Heart right ventricle (tissue), 16 donors: ENCODE data around the gene ESYT3. TPM values are rescaled to one million over a fixed set of nuclear protein-coding genes. Genes with fewer than 3 reads are reported as not detected.
"Not testable (repeated sequence)": the region's sequence is repeated elsewhere in the genome, so short reads cannot be mapped to it uniquely, and the experiment has no call there.

Experiments used
- ATAC-seq, 8 donors: fragments of 200-7000 bp; cut with Tn5 transposase; one replicate each; pipeline ENCODE4 v1.9.1; 2020; ENCODE audit warnings: mild to moderate bottlenecking in 8 of 8, moderate library complexity in 8 of 8, moderate number of reproducible peaks in 1 of 8
- DNase-seq, 2 donors: peaks; one replicate each; pipeline ENCODE4 v3.0.0-alpha.2; 2020
- H3K27ac ChIP-seq, 10 donors: fragments of 200-600 bp; sonication (generic) in 2 of 10; one replicate each; pipeline versions ENCODE4 v1.5.0 to v1.8.0; 2020 to 2022; ENCODE audit warnings: mild to moderate bottlenecking in 3 of 10
- H3K27me3 ChIP-seq, 7 donors: fragments of 200-600 bp; one replicate each; pipeline ENCODE4 v1.8.0; 2021 to 2022; ENCODE audit warnings: mild to moderate bottlenecking in 2 of 7
- H3K36me3 ChIP-seq, 9 donors: fragments of 200-600 bp; sonication (generic) in 1 of 9; one replicate each; pipeline versions ENCODE4 v1.5.0 to v1.8.0; 2020 to 2022; ENCODE audit warnings: mild to moderate bottlenecking in 2 of 9
- H3K4me1 ChIP-seq, 9 donors: fragments of 200-600 bp; sonication (generic) in 1 of 9; one replicate each; pipeline versions ENCODE4 v1.5.0 to v1.8.0; 2020 to 2022; ENCODE audit warnings: mild to moderate bottlenecking in 4 of 9
- H3K4me3 ChIP-seq, 10 donors: fragments of 200-600 bp; sonication (generic) in 2 of 10; one replicate each; pipeline versions ENCODE4 v1.5.0 to v1.8.0; 2020 to 2022; ENCODE audit warnings: mild to moderate bottlenecking in 7 of 10, moderate library complexity in 2 of 10
- H3K9me3 ChIP-seq, 11 donors: fragments of 200-600 bp in 10 of 11; sonication (generic) in 2 of 11; one replicate each; pipeline versions ENCODE4 v1.5.0 to v1.8.0; 2013 to 2022; ENCODE audit warnings: mild to moderate bottlenecking in 2 of 11, control low read depth in 1 of 11, moderate library complexity in 1 of 11
- WGBS, 2 donors: extraction: QIAGEN DNeasy Blood & Tissue Kit; methylation state at CpG; one replicate each; pipeline ENCODE4 v1.1.7; 2013; ENCODE audit warnings: inconsistent platforms in 1 of 2; 5-methylcytosine and 5-hydroxymethylcytosine counted together
- intact Hi-C, 10 donors: fragments of 100-400 bp; cut with DNase I; formaldehyde crosslinking; loops; one replicate each; pipeline versions ENCODE4 v1.11.1 to v1.14.2; 2022
- polyA plus RNA-seq, 2 donors: library from polyadenylated mRNA; stranded (reverse); fragments of 200-250 nt; gene quantifications; one replicate each; pipeline ENCODE4 v1.2.3, GENCODE V29; 2013
- total RNA-seq, 10 donors: library from RNA; stranded (reverse); fragmentation: NEBNext Ultra II Directional in 3 of 10; extraction: Animal tissue kit (Norgen Biotek cat#: 25700) in 3 of 10; gene quantifications; one replicate each; pipeline versions ENCODE4 v1.2.1 to v1.2.4, GENCODE V29; 2021 to 2023
- TF ChIP-seq, protein P1 (sequence below), 9 donors: fragments of 200-600 bp; sonication (generic) in 2 of 9; IDR thresholded peaks; one replicate each; pipeline versions ENCODE4 v1.5.0 to v1.8.0; 2021 to 2022; ENCODE audit warnings: antibody characterized with exemption in 9 of 9, mild to moderate bottlenecking in 5 of 9, moderate library complexity in 1 of 9
- donor health status: Arrhythmogenic right ventricular cardiomyopathy.
- donor health status: ischemic (EF 13 %, LVEDD 7.1; RV severe dilation, severe dysfunction).
- donor health status: healthy with polysubstance abuse.
- donor health status: DM: no; HTN: yes; CAD: no.
- donor health status: DM: no; HTN: no; CAD: no.
- donor health status: ischemic (EF 25% LVEDD 6.9; RV normal size, moderate dysfunction).
- donor health status: ischemic (EF 25% LVEDD 5.7; RV mildly dilated, moderate dysfunction).
- donor health status: healthy.
- donor health status: DM: yes; HTN: yes; CAD: no.
- donor health status: Ischemic cardiomyopathy.
- donor health status: ischemic (EF 35%, LVEDD 5.7; RV mildly dilated, moderate dysfunction).
- donor health status: nonischemic (EF 11% LVEDD 7.7; RV severe dilation, severe dysfunction).
- donor health status: DM: yes; HTN: yes; CAD: no.
- donor health status: PGD.
- donor health status: ischemic (EF 29% LVEDD 5.4; RV normal size, mild dysfunction).
- donor health status: nonischemic (EF 23%, LVEDD 6.1; RV moderate dilation, normal function).

The ESYT3 gene
- total and polyA plus RNA-seq, 12 donors: 0.26 to 2.4 (median 1.1) TPM

DNA sequence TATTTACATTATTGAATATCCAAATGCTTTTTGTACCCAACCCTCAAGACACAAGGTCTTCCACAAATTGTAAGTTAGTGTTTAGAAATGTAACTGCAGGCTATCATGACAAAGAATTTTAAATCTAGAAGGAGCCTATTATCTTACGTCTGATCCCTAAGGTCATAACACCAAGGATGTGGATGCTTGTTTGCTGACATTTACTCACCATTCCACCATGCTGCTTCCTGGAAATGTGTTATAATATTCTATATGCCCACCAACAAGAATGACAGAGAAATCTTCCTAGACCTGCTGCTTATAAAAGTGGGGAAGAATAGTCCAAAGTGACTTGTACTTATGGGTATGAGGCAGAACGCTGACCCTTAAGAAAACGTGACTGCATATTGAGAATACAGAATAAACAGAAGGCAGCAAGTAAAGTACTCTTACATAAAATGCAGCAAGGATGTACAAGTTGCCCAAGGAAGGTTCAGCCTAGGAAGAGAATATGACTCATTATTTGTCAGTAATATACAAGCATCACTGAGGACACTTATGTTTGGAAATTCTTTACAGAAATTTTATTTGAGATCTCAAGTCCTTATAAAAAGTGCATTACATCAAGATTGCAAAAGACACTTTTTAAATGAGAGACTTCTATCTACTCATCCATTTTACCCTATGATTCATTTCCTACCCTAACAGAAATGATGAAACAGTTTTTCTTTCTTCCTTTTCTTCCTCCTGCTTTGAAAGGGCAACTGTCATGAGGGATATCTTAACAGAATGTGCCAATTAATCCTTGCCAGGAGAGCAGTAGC lies 59.6 kb downstream of the ESYT3 start:
- H3K4me3 ChIP-seq: no peak overlapping the region
- peaks cover 0 to 6% (median 0%) of the 10 kb centered on the region in 9 donors for H3K36me3 ChIP-seq
- H3K4me1 ChIP-seq: peaks cover 0 to 27% (median 4%) of the 10 kb centered on the region in 9 donors
- intact Hi-C loops: no loop called here
- peaks cover 0 to 15% (median 0%) of the 10 kb centered on the region in 11 donors for H3K9me3 ChIP-seq
- DNase-seq (no peak), ATAC-seq (peak in 4 of 8 donors; percentile 75 to 94 (median 92))
- WGBS, 2 donors: 78 to 81% methylated on average over 3 of the region's 3 CpGs
- TF ChIP-seq, protein P1, sequence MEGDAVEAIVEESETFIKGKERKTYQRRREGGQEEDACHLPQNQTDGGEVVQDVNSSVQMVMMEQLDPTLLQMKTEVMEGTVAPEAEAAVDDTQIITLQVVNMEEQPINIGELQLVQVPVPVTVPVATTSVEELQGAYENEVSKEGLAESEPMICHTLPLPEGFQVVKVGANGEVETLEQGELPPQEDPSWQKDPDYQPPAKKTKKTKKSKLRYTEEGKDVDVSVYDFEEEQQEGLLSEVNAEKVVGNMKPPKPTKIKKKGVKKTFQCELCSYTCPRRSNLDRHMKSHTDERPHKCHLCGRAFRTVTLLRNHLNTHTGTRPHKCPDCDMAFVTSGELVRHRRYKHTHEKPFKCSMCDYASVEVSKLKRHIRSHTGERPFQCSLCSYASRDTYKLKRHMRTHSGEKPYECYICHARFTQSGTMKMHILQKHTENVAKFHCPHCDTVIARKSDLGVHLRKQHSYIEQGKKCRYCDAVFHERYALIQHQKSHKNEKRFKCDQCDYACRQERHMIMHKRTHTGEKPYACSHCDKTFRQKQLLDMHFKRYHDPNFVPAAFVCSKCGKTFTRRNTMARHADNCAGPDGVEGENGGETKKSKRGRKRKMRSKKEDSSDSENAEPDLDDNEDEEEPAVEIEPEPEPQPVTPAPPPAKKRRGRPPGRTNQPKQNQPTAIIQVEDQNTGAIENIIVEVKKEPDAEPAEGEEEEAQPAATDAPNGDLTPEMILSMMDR (IDR thresholded peaks at IDR 0.05): no peak
- H3K27ac ChIP-seq: peak overlapping the region in 9 of 10 donors; percentile 10 to 77 (median 56)
- H3K27me3 ChIP-seq: no peaks in the 10 kb centered on the region

GRCh38 chr3:138494607-138494929 lies 60.2 kb downstream of the ESYT3 start:
- H3K36me3 ChIP-seq: peaks cover 0 to 12% (median 1%) of the 10 kb centered on the region in 9 donors
- no peaks in the 10 kb centered on the region for H3K27me3 ChIP-seq
- intact Hi-C loops: no loop called here
- peaks cover 0 to 10% (median 0%) of the 10 kb centered on the region in 11 donors for H3K9me3 ChIP-seq
- TF ChIP-seq, protein P1 (IDR thresholded peaks at IDR 0.05): no peak
- no peak for DNase-seq
- H3K4me3 ChIP-seq: no peak overlapping the region
- peak overlapping the region in 8 of 10 donors; percentile 9 to 77 (median 50) for H3K27ac ChIP-seq
- peaks cover 0 to 27% (median 4%) of the 10 kb centered on the region in 9 donors for H3K4me1 ChIP-seq
- ATAC-seq: peak in 4 of 8 donors; percentile 64 to 79 (median 74)

DNA sequence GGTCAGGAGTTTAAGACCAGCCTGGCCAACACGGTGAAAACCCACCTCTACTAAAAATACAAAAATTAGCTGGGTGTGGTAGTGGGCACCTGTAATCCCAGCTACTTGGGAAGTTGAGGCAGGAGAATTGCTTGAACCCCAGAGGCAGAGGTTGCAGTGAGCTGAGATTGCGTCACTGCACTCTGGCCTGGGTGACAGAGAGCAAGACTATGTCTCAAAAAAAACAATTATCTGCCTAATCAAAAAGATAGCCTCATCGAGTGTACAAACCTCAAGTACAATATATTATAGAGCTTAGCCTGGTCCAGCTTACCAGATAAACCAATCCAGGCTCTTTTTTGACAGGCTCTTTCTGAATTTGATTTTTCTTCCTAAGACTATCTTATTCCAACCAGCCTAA lies 61.2 kb downstream of the ESYT3 start:
- peaks cover 0 to 27% (median 4%) of the 10 kb centered on the region in 9 donors for H3K4me1 ChIP-seq
- H3K36me3 ChIP-seq: peaks cover 0 to 19% (median 10%) of the 10 kb centered on the region in 9 donors
- H3K9me3 ChIP-seq, intact Hi-C loops, H3K4me3 ChIP-seq, DNase-seq, H3K27me3 ChIP-seq, ATAC-seq: not testable (repeated sequence)
- H3K27ac ChIP-seq: peak overlapping the region in 1 of 10 donors; percentile 19
- 74 to 85% methylated on average over 3 of the region's 3 CpGs for WGBS, 2 donors

DNA sequence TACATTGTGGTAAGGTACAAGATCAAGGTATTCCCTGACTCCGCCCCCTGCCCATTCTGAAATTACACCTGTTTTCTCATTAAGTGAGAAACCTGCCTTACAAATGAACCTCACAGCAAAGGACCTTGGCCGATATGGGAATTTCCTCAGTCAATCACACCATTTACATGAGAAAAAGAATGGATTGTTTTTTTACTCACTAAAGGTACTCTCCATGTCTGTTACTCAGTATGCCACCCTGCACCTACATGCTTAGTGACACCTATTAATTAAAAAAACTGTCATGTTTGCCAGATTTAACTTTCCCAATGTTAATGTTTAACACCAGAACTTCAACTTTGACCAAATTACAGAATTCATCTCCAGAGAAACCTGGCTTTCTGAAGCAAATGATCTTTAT lies 62.0 kb downstream of the ESYT3 start:
- Histone ChIP-seq H3K9me3 (no peaks in the 10 kb centered on the region), H3K36me3 (peaks cover 0 to 19% (median 10%) of the 10 kb centered on the region in 9 donors), H3K4me1 (peaks cover 0 to 27% (median 4%) of the 10 kb centered on the region in 9 donors), H3K4me3 (no peak overlapping the region), H3K27me3 (no peaks in the 10 kb centered on the region), H3K27ac (no peak overlapping the region)
- ATAC-seq (no peak), DNase-seq (no peak)
- intact Hi-C loops: no loop called here
- TF ChIP-seq, protein P1 (IDR thresholded peaks at IDR 0.05): no peak
- 91 to 94% methylated on average over 2 of the region's 2 CpGs for whole genome bisulfite sequencing, 2 donors

DNA sequence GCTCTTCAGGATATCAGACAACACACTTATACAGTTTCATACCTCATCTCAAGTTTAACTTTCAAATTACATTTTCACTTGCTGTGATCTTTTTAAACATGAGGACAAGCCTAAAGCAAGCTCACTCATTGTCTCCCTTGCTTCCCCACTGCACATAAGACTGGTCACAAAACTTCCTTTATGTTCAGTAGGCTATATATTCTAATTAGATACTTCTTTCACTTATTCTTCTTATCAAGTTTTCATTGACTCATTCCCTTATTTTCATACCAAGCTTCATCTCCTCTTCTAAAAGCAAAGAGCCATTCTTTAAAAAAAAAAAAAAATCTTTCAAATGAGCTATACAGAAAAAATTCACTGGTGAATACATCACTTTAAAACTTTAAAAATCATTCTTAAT lies 62.6 kb downstream of the ESYT3 start:
- intact Hi-C loops: no loop called here
- TF ChIP-seq, protein P1 (IDR thresholded peaks at IDR 0.05): no peak
- H3K27ac ChIP-seq: no peak overlapping the region
- peaks cover 0 to 27% (median 4%) of the 10 kb centered on the region in 9 donors for H3K4me1 ChIP-seq
- no peak for ATAC-seq
- DNase-seq: no peak
- H3K27me3 ChIP-seq: no peaks in the 10 kb centered on the region
- H3K36me3 ChIP-seq: peaks cover 0 to 19% (median 10%) of the 10 kb centered on the region in 9 donors
- H3K4me3 ChIP-seq: no peak overlapping the region
- no peaks in the 10 kb centered on the region for H3K9me3 ChIP-seq
